ENCODE data around the gene GNG12. TPM values are rescaled to one million over a fixed set of nuclear protein-coding genes. Genes with fewer than 3 reads are reported as not detected.
A peak's percentile ranks its signal among the peaks of the same experiment; 100 is the strongest.

The GNG12 gene
- total RNA-seq, 2 experiments from 2014 or later, result 0.04 TPM; not detected in 1

DNA sequence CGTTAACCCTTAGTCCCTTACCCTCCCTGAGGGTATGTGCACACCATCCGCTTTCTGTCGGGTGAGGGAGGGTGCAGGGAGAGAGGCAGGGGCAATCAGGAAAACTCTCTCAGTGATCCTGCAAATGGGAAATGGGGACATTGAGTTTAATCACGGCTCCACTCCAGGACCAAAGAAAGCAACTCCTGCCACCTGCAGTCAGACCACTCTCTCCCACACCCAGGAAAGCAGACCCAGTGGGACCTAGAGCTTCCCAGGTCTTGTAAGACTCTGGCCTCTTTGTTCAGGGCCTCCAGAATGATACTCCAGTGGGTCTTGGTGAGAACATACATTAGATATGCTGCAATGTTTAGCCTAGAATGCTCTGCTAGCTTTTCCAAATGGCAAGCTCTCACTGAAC lies 71.5 kb downstream of the GNG12 start:
- Mint-ChIP-seq H3K27ac (no peak overlapping the region), H3K36me3 (ENCODE audit: low read depth) (no peaks in the 10 kb centered on the region), H3K9me3 (no peaks in the 10 kb centered on the region), H3K4me3 (no peak overlapping the region), H3K4me1 (peaks cover 4% of the 10 kb centered on the region), H3K27me3 (peaks cover 31% of the 10 kb centered on the region)
- POLR2A ChIA-PET, result no interaction called here
- no peak for DNase-seq
- CTCF ChIA-PET, result interaction anchor here (1.5 to 3.1 kb wide), 3 partner anchors 179 to 225 kb away, joined by 3 to 26 read pairs (median 3); no protein-coding TSS in a partner anchor

DNA sequence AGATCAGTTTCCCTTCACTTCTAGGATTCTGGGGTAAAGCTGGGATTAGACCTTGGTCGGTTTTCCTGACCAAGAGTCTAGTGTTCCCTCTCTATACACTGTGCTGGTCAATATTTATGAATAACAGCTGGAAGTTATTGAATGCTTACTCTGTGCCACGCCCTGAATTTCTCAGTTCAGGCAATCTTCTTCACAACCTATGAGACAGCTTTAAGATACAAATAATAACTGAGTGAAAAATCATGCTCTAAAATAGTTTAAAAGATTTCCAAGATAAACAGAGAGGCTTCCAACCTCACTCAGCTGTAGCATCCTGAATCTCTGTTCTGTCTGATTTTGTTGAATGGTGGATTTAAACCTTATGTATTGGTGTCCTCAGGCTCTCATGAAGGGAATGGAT lies 72.2 kb downstream of the GNG12 start:
- H3K27ac Mint-ChIP-seq, result no peak overlapping the region
- no peaks in the 10 kb centered on the region for H3K9me3 Mint-ChIP-seq

DNA sequence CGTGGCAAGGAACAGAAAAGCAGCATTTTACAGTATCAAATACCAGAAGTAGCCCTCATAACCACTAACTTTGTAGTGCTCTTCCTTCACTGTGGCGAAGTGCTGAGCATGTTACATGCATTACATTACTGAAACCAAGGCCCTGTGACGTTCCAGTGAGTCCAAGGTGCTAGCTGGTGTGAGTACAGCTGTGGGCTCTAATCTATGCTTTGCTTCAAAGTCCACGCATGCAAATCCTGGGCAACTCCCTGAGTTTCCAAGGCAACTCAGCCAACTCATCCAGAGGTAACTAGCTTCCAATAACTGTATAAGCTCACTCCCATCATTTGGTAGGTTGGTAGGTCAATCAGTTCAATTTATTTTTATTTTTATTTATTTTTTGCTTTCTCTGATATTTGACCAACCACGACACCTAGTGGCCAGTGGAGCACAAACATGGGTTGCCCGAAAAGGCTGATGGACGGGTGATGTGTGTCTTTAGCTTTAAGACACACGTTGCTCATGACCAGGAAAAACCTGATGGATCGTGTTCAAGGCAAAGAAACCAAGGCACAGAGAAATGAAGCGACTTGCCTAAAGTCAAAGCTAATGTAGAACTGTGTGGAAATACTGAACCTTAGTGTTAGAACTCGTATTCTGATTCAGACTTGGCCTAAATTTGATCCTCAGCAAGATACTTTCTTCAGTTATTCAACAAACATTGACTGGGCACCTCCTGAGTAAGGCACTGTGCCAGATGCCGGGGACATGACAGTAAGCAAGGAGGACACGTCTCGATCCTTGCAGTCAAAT lies 73.0 kb downstream of the GNG12 start:
- Mint-ChIP-seq H3K27ac (no peak overlapping the region), H3K4me3 (no peak overlapping the region), H3K9me3 (no peaks in the 10 kb centered on the region), H3K27me3 (peaks cover 29% of the 10 kb centered on the region), H3K4me1 (no peaks in the 10 kb centered on the region), H3K36me3 (ENCODE audit: low read depth) (no peaks in the 10 kb centered on the region)
- ChIA-PET POLR2A (no interaction called here), CTCF (interaction anchor here (0.6 to 3.1 kb wide), 19 partner anchors 8 to 1529 kb away, joined by 3 to 26 read pairs (median 4); no protein-coding TSS in a partner anchor)
- peak; percentile 69 for DNase-seq

More for the DNA sequence above, 72.2 kb downstream of the GNG12 start:
- POLR2A ChIA-PET, result no interaction called here
- H3K4me1 Mint-ChIP-seq, result peaks cover 2% of the 10 kb centered on the region
- H3K27me3 Mint-ChIP-seq, result peaks cover 29% of the 10 kb centered on the region
- CTCF ChIA-PET, result interaction anchor here (0.6 to 3.1 kb wide), 14 partner anchors 7 to 551 kb away, joined by 3 to 26 read pairs (median 4); no protein-coding TSS in a partner anchor
- H3K36me3 Mint-ChIP-seq (ENCODE audit: low read depth), result no peaks in the 10 kb centered on the region
- DNase-seq, result no peak
- H3K4me3 Mint-ChIP-seq, result no peak overlapping the region

DNA sequence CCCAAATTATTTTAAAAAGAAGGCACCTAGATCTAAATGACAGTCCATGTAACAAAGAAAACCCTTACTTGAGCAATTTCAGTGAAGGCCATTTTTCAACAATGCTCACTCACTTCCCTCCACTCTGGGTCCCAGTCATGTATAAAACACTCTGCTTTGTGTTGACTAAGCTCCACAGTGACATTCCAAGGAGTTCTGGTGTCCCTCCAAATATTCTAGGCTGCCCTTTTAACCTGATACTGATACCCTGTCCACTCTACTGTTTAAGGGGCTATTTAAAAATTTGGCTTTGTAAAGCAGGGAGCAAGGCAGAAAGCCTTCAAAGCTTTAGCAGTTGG lies 73.6 kb downstream of the GNG12 start:
- Mint-ChIP-seq H3K36me3 (ENCODE audit: low read depth) (no peaks in the 10 kb centered on the region), H3K27ac (no peak overlapping the region), H3K4me3 (no peak overlapping the region), H3K27me3 (peaks cover 28% of the 10 kb centered on the region), H3K9me3 (no peaks in the 10 kb centered on the region), H3K4me1 (peaks cover under 1% of the 10 kb centered on the region)
- CTCF ChIA-PET, result interaction anchor here (0.6 to 3.1 kb wide), 14 partner anchors 9 to 1529 kb away, joined by 3 to 26 read pairs (median 4); no protein-coding TSS in a partner anchor
- POLR2A ChIA-PET, result no interaction called here
- DNase-seq, result no peak

DNA sequence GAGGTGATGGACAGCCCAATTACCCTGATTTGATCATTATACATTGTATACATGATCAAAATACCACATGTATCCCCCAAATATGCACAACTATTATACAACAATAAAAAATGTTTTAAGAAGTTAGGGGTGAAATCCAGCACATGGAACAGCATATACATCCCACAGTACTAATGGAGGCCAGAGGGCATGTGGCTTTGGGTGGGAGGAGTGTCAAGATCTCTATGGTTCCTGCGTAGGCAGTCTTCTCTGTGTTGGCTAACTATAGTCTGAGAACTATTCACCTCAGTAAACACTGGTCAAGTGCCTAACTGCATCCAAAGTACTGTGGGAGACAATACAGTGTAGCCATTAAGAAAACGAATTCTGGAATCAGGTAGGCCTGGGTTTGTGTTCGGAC lies 74.2 kb downstream of the GNG12 start:
- Mint-ChIP-seq H3K27me3 (peaks cover 22% of the 10 kb centered on the region), H3K36me3 (ENCODE audit: low read depth) (no peaks in the 10 kb centered on the region), H3K27ac (no peak overlapping the region), H3K4me3 (no peak overlapping the region), H3K9me3 (no peaks in the 10 kb centered on the region), H3K4me1 (peaks cover 7% of the 10 kb centered on the region)
- no peak for DNase-seq
- POLR2A ChIA-PET, result no interaction called here
- CTCF ChIA-PET, result interaction anchor here (0.9 to 3.1 kb wide), 5 partner anchors 21 to 224 kb away, joined by 3 to 26 read pairs (median 17); no protein-coding TSS in a partner anchor

DNA sequence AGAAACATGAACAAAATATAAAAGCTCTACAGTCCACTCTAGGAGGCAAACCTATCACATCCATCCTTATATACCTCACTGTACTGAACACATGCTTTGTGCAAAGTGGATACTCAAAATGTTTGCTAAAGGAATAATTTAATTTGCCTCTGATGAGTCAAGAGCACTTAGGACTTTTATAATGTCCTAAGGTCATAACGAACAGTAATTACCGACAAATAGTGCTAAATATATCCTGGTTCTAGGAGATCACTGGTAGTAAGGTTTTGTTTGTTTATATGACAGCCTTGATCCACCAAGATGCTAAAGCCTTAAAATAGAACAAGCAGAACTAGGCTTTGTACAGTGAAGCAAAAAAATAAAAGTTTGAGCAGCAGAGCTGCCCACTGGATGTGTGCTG lies 77.6 kb downstream of the GNG12 start:
- CTCF ChIA-PET, result interaction anchor here (1.3 to 1.7 kb wide), 3 partner anchors 70 to 198 kb away, joined by 3 to 5 read pairs (median 5); partner anchors contain the start of gene GADD45A
- DNase-seq, result no peak
- POLR2A ChIA-PET, result no interaction called here
- Mint-ChIP-seq H3K4me1 (peaks cover 9% of the 10 kb centered on the region), H3K4me3 (no peak overlapping the region), H3K27me3 (peaks cover 2% of the 10 kb centered on the region), H3K36me3 (ENCODE audit: low read depth) (no peaks in the 10 kb centered on the region), H3K27ac (no peak overlapping the region), H3K9me3 (no peaks in the 10 kb centered on the region)

DNA sequence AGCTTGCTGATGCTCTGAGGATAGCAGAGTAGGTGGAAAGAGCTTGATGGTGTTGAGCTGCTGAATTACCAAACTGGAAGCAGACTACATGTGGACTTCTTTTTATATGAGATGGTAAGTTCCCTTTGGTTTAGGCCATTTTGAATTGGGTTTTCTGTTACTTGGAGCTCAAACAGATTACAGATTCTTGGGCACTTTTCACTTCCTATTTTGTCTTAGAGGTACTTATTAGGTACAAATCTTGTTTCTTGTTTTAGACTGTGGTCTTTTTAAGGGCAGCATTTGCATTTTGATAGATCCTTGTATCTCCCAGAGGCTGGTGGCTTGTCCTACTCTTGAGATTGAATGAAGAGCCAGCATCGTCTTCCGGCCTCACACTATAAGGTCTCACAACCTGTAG lies 78.1 kb downstream of the GNG12 start:
- CTCF ChIA-PET, result interaction anchor here (1.3 to 1.7 kb wide), 4 partner anchors 23 to 198 kb away, joined by 3 to 5 read pairs (median 4); partner anchors contain the start of gene GADD45A
- no peaks in the 10 kb centered on the region for H3K36me3 Mint-ChIP-seq (ENCODE audit: low read depth)
- H3K27me3 Mint-ChIP-seq, result no peaks in the 10 kb centered on the region
- H3K4me3 Mint-ChIP-seq, result no peak overlapping the region
- DNase-seq, result no peak
- no peaks in the 10 kb centered on the region for H3K9me3 Mint-ChIP-seq
- peaks cover 11% of the 10 kb centered on the region for H3K4me1 Mint-ChIP-seq
- POLR2A ChIA-PET, result no interaction called here
- H3K27ac Mint-ChIP-seq, result no peak overlapping the region

DNA sequence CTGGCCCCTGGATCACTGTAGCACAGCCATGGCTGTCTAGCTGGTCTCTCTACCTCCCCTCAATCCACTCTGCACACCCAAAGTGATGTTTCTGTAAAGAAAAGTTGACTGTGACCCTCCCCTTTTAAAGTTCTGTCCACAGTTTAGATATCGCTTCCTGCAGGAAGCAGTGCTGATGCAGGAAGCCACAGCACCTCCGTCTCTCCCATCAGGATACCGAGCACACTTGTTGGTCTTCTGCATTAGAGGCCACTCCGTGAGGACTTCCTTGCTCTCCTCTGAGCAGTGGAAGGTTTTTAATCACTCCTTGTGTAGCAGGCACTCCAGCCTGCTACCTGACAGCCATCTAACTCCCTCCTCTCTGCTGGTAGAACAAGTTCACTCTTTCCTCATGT lies 78.7 kb downstream of the GNG12 start:
- no peaks in the 10 kb centered on the region for H3K9me3 Mint-ChIP-seq
- no peaks in the 10 kb centered on the region for H3K36me3 Mint-ChIP-seq (ENCODE audit: low read depth)
- no peak overlapping the region for H3K4me3 Mint-ChIP-seq
- no peak for DNase-seq
- CTCF ChIA-PET, result interaction anchor here (1.0 to 1.7 kb wide), 5 partner anchors 11 to 193 kb away, joined by 3 to 5 read pairs (median 5); partner anchors contain the start of gene GADD45A
- H3K4me1 Mint-ChIP-seq, result peaks cover 17% of the 10 kb centered on the region
- no peak overlapping the region for H3K27ac Mint-ChIP-seq
- POLR2A ChIA-PET, result no interaction called here
- peaks cover 3% of the 10 kb centered on the region for H3K27me3 Mint-ChIP-seq

DNA sequence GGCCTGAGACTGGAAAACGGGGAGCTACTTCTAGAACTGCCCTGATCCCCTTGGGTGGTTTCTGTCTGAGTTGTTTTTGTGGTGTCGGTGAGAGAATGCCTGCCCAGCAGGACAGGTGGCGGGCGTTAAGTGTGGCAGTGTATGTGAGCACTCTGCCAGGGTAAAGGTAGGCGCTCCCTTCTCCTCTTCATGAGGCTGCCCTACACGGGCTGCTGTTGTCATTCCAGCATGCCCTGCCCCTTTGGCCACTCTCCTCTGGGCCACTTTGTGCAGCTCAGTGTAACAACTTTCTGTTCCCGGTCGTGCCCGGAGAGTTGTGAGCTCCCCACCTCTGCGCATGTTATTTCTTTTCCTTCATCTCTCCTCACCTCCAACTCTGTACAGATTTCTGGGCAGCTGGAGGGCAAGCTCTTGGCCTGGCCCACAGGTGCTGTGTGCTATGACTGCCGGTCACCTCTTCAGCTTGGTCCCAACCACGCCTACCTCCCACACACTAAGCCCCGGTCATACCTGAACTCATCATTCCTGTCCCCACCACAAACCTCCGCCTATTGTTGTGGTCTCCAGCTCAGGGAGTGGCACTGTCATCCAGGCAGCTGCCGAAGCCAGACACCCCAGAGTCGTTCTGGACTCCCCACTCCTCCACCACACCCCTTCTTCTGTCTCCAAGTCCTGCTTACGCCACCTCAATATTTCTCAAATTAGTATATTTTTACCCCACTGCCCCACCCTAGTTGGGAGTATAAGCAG lies 79.3 kb downstream of the GNG12 start:
- no peaks in the 10 kb centered on the region for H3K9me3 Mint-ChIP-seq
- CTCF ChIA-PET, result interaction anchor here (1.0 to 1.7 kb wide), 5 partner anchors 12 to 192 kb away, joined by 3 to 5 read pairs (median 5); partner anchors contain the start of gene GADD45A
- peaks cover 3% of the 10 kb centered on the region for H3K27me3 Mint-ChIP-seq
- DNase-seq, result no peak
- no peak overlapping the region for H3K4me3 Mint-ChIP-seq
- H3K36me3 Mint-ChIP-seq (ENCODE audit: low read depth), result no peaks in the 10 kb centered on the region
- H3K27ac Mint-ChIP-seq, result no peak overlapping the region
- H3K4me1 Mint-ChIP-seq, result peaks cover 20% of the 10 kb centered on the region
- POLR2A ChIA-PET, result no interaction called here

DNA sequence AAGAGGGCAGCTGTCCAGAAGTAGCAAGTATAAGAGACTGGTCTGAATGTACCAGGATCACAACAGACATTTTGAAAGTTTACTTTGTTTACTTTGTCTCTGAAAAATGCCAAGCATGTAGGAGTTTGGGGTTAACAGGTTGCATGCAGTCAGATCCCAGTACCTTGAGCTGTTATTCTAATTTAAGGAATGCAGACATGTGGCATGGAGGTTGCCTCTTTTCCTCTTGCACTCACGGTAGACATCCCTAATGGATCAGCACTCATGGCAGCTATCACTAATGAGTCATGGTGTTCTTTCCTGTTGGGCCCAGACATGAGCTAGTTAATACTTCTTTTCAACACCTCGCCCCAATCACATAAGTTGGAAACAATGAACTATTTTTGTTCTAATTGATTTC lies 81.0 kb downstream of the GNG12 start:
- Mint-ChIP-seq H3K4me1 (peaks cover 32% of the 10 kb centered on the region), H3K4me3 (no peak overlapping the region), H3K27ac (no peak overlapping the region), H3K27me3 (peaks cover 9% of the 10 kb centered on the region), H3K9me3 (no peaks in the 10 kb centered on the region), H3K36me3 (ENCODE audit: low read depth) (no peaks in the 10 kb centered on the region)
- no peak for DNase-seq
- CTCF ChIA-PET, result interaction anchor here (0.7 to 2.8 kb wide), 6 partner anchors 8 to 230 kb away, joined by 3 to 9 read pairs (median 4); no protein-coding TSS in a partner anchor
- POLR2A ChIA-PET, result no interaction called here

DNA sequence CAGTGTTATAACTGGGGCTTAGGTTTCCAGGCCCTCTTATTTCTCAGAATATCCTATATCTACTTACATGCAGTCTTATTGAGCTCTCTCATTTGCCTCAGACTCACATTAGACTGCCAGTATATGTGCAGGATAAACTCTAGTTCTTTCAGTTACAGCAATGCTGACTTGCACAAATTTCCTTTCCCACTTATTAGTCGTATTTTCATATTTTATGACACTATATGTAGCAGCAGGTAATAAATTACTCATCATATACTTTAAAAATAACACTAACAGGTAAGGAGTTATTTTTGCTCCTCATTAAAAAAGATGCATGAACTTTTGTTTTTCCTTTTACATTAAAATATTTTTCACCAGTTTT lies 82.6 kb downstream of the GNG12 start:
- CTCF ChIA-PET, result interaction anchor here (1.6 to 2.8 kb wide), 2 partner anchors 9 to 10 kb away, joined by 3 to 9 read pairs; no protein-coding TSS in a partner anchor
- Mint-ChIP-seq H3K9me3 (no peaks in the 10 kb centered on the region), H3K36me3 (ENCODE audit: low read depth) (no peaks in the 10 kb centered on the region), H3K27me3 (peaks cover 11% of the 10 kb centered on the region), H3K4me3 (no peak overlapping the region), H3K4me1 (peaks cover 38% of the 10 kb centered on the region), H3K27ac (no peak overlapping the region)
- DNase-seq, result no peak
- POLR2A ChIA-PET, result no interaction called here

DNA sequence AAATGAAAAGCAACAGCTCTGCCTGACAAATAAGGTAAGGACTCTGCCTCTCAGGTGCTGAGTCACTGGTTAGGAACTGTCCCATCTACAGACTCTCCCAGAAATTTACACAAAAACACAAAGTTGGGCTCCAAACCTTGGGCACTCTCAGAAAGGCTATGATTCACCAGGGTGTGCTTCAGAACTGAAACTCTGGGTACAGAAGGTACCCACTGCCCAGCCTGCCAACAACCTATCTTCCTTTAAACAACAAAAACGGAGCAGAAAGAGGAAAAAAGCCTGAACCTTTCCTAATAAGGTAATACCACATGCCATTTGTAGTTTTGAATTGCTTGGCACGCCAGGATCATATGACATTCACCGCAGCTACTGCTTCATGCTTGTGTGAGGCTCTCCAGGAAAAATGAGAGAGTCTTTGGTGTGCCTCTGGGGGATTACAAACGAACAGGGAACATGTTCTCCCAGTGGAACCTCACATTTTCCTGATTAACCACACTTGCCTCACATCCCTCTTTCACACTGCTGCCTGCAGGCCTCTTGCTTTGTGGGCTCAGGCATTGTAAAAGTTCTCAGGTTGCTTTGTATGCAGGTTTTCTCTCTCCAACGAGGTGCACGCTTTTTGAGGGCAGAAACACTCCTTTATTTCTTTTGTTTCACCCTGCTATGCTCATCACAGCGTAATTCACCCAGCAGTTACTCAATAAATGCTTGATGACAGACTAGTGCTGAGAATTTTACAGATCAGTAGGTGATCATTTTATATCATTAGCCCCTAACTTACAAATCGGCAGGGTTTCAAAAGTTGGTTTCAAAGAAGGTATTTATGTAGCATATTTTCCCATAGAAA lies 83.2 kb downstream of the GNG12 start:
- Mint-ChIP-seq H3K27me3 (peaks cover 11% of the 10 kb centered on the region), H3K4me3 (no peak overlapping the region), H3K36me3 (ENCODE audit: low read depth) (no peaks in the 10 kb centered on the region), H3K9me3 (no peaks in the 10 kb centered on the region), H3K27ac (no peak overlapping the region), H3K4me1 (peaks cover 38% of the 10 kb centered on the region)
- ChIA-PET POLR2A (no interaction called here), CTCF (interaction anchor here (1.6 to 2.8 kb wide), 2 partner anchors 9 to 10 kb away, joined by 3 to 9 read pairs; no protein-coding TSS in a partner anchor)
- no peak for DNase-seq

All from activated CD4-positive, alpha-beta T cell treated with anti-CD3 and anti-CD28 coated beads, Interleukin-2, amount 10 ng/mL, durations not matched to agents 7 days and 5 days (primary cell).